ENCODE results near the gene NTM. TPM values are rescaled to one million over a fixed set of nuclear protein-coding genes. Genes with fewer than 3 reads are reported as not detected.

NTM gene
- total RNA-seq, 4 donors from 2014 or later: 1.4 to 2.8 (median 1.7) TPM

GRCh38 chr11:131819865-131820264 is 449.4 kb downstream of the NTM start:
- no peak overlapping the region for H3K27ac ChIP-seq
- H3K36me3 ChIP-seq: no peaks in the 10 kb centered on the region
- H3K9me3 ChIP-seq: no peaks in the 10 kb centered on the region
- H3K4me1 ChIP-seq: no peaks in the 10 kb centered on the region
- no peak overlapping the region for H3K4me3 ChIP-seq
- no peak for DNase-seq
- no peak for TF ChIP-seq CTCF (IDR thresholded peaks at IDR 0.05)
- TF ChIP-seq POLR2A (IDR thresholded peaks at IDR 0.05): no peak
- H3K27me3 ChIP-seq: no peaks in the 10 kb centered on the region

- TF ChIP-seq POLR2A (IDR thresholded peaks at IDR 0.05): no peak
- TF ChIP-seq CTCF (IDR thresholded peaks at IDR 0.05): no peak
- H3K4me3 ChIP-seq: no peak overlapping the region
- no peaks in the 10 kb centered on the region for H3K9me3 ChIP-seq
- no peak for DNase-seq
- H3K36me3 ChIP-seq: no peaks in the 10 kb centered on the region
- H3K27ac ChIP-seq: no peak overlapping the region
- H3K27me3 ChIP-seq: no peaks in the 10 kb centered on the region
- no peaks in the 10 kb centered on the region for H3K4me1 ChIP-seq
Measured at GRCh38 chr11:131822506-131822905, 452.1 kb downstream of the NTM start.

GRCh38 chr11:131823772-131824171 is 453.4 kb downstream of the NTM start:
- no peak for DNase-seq

GRCh38 chr11:131824771-131825170 is 454.4 kb downstream of the NTM start:
- H3K4me1 ChIP-seq: no peaks in the 10 kb centered on the region
- H3K36me3 ChIP-seq: no peaks in the 10 kb centered on the region
- H3K9me3 ChIP-seq: no peaks in the 10 kb centered on the region
- no peak for TF ChIP-seq POLR2A (IDR thresholded peaks at IDR 0.05)
- TF ChIP-seq CTCF (IDR thresholded peaks at IDR 0.05): no peak
- DNase-seq: no peak
- H3K4me3 ChIP-seq: no peak overlapping the region
- H3K27ac ChIP-seq: no peak overlapping the region
- no peaks in the 10 kb centered on the region for H3K27me3 ChIP-seq

More at GRCh38 chr11:131823772-131824171, 453.4 kb downstream of the NTM start:
- no peaks in the 10 kb centered on the region for H3K27me3 ChIP-seq
- no peaks in the 10 kb centered on the region for H3K36me3 ChIP-seq
- no peak overlapping the region for H3K27ac ChIP-seq
- no peak overlapping the region for H3K4me3 ChIP-seq
- no peaks in the 10 kb centered on the region for H3K4me1 ChIP-seq
- TF ChIP-seq POLR2A (IDR thresholded peaks at IDR 0.05) (no peak), CTCF (IDR thresholded peaks at IDR 0.05) (no peak)
- H3K9me3 ChIP-seq: no peaks in the 10 kb centered on the region

- Histone ChIP-seq H3K4me1 (no peaks in the 10 kb centered on the region), H3K36me3 (no peaks in the 10 kb centered on the region), H3K27me3 (no peaks in the 10 kb centered on the region), H3K9me3 (no peaks in the 10 kb centered on the region), H3K27ac (no peak overlapping the region), H3K4me3 (no peak overlapping the region)
- no peak for DNase-seq
- TF ChIP-seq CTCF (IDR thresholded peaks at IDR 0.05) (no peak), POLR2A (IDR thresholded peaks at IDR 0.05) (no peak)
Measured at GRCh38 chr11:131827430-131827829, 457.0 kb downstream of the NTM start.

- no peak overlapping the region for H3K4me3 ChIP-seq
- no peaks in the 10 kb centered on the region for H3K36me3 ChIP-seq
- no peak for DNase-seq
- TF ChIP-seq POLR2A (IDR thresholded peaks at IDR 0.05) (no peak), CTCF (IDR thresholded peaks at IDR 0.05) (no peak)
- H3K27me3 ChIP-seq: no peaks in the 10 kb centered on the region
- no peak overlapping the region for H3K27ac ChIP-seq
- no peaks in the 10 kb centered on the region for H3K4me1 ChIP-seq
- no peaks in the 10 kb centered on the region for H3K9me3 ChIP-seq
Measured at GRCh38 chr11:131829725-131830124, 459.3 kb downstream of the NTM start.

Measured in Peyer's patch (tissue), 4 donors.